HepG2 (cell line): ENCODE data around the gene MCAM. TPM values are rescaled to one million over a fixed set of nuclear protein-coding genes. Genes with fewer than 3 reads are reported as not detected.

Experiments
- ATF5 ChIP-seq: sonication (generic); formaldehyde crosslinking; IDR thresholded peaks from 2 replicates; pipeline ENCODE4 v1.4.0; 2020; ENCODE audit warnings: mild to moderate bottlenecking, low read depth, missing genetic modification reagents
- HNF1B ChIP-seq: sonication (generic); formaldehyde crosslinking; IDR thresholded peaks from 2 replicates; pipeline ENCODE4 v1.5.1; 2020; ENCODE audit warnings: mild to moderate bottlenecking, moderate library complexity, missing genetic modification reagents
- KAT8 ChIP-seq: IDR thresholded peaks from 2 replicates; pipeline ENCODE4 v1.6.1; 2016; ENCODE audit warnings: missing genetic modification reagents, missing compliant biosample characterization
- NFYB ChIP-seq: sonication (generic); formaldehyde crosslinking; IDR thresholded peaks from 2 replicates; pipeline ENCODE4 v1.4.0; 2020; ENCODE audit warnings: missing genetic modification reagents
- NR2F1 ChIP-seq, 2 experiments: fragments of 450-650 bp in 1 of 2; formaldehyde crosslinking in 1 of 2; IDR thresholded peaks; 2 replicates each; pipeline versions ENCODE4 v1.5.0 to v1.6.1; 2016 to 2020; ENCODE audit warnings: mild to moderate bottlenecking in 1 of 2, missing compliant biosample characterization in 1 of 2, missing genetic modification reagents in 1 of 2, moderate library complexity in 1 of 2
- PRMT3 ChIP-seq: sonication (generic); formaldehyde crosslinking; IDR thresholded peaks from 2 replicates; pipeline ENCODE4 v1.8.1; 2022; ENCODE audit warnings: low read depth, mild to moderate bottlenecking, moderate library complexity, missing genetic modification reagents, borderline replicate concordance
- SKIL ChIP-seq: sonication (generic); formaldehyde crosslinking; IDR thresholded peaks from 2 replicates; pipeline ENCODE4 v1.8.0; 2022; ENCODE audit warnings: missing genetic modification reagents, mild to moderate bottlenecking, moderate library complexity, borderline replicate concordance
- SNAPC2 ChIP-seq: sonication (generic); formaldehyde crosslinking; IDR thresholded peaks from 2 replicates; pipeline ENCODE4 v1.8.1; 2022; ENCODE audit warnings: mild to moderate bottlenecking, missing genetic modification reagents
- ZNF367 ChIP-seq: sonication (generic); formaldehyde crosslinking; IDR thresholded peaks from 2 replicates; pipeline ENCODE4 v1.4.0; 2020; ENCODE audit warnings: missing genetic modification reagents, borderline replicate concordance
- ZNF672 ChIP-seq: sonication (generic); formaldehyde crosslinking; IDR thresholded peaks from 2 replicates; pipeline ENCODE4 v1.8.1; 2022; ENCODE audit warnings: missing genetic modification reagents
- polyA plus RNA-seq, 8 experiments: library from polyadenylated mRNA; depleted of rRNA in 3 of 8; stranded (reverse) in 7 of 8; unstranded in 1 of 8; fragments of >200 nt; fragmentation: Illumina TruSeq in 4 of 8; extraction: Trizol in 4 of 8; gene quantifications; 2 replicates each; pipeline versions ENCODE4 v1.2.1 to v1.2.3, GENCODE V29; 2011 to 2016; ENCODE audit warnings: low read depth in 4 of 8, missing spikeins in 1 of 8, mixed read lengths in 1 of 8; ENCODE audit not compliant: insufficient read depth in 1 of 8
- total RNA-seq, 5 experiments: library from RNA; depleted of rRNA; stranded (reverse); fragments of >200 nt; fragmentation: Illumina TruSeq; extraction: Trizol; gene quantifications; 2 replicates each; pipeline ENCODE4 v1.2.3, GENCODE V29; 2016; ENCODE audit warnings: low read depth in 1 of 5

Gene MCAM
- total and polyA plus RNA-seq, 2 of the 13 experiments (the other 11 are each of a cell fraction or from before 2014, with no cell fraction given) = 12.1 to 15.2 TPM

- no peak for TF ChIP-seq ATF5 (CRISPR knock-in tag)
- TF ChIP-seq PRMT3 (CRISPR knock-in tag) = no peak
- TF ChIP-seq SNAPC2 (CRISPR knock-in tag) = no peak
- TF ChIP-seq KAT8 (CRISPR knock-in tag) = no peak
- no peak for TF ChIP-seq ZNF672
- TF ChIP-seq NFYB = no peak
- no peak for TF ChIP-seq SKIL (CRISPR knock-in tag)
- 0 out of 2 replicates have a peak, but pooled peaks have one; percentile 12 for TF ChIP-seq HNF1B
- TF ChIP-seq NR2F1 (CRISPR knock-in tag; IDR thresholded peaks at IDR 0.05) = no peak
- no peak for TF ChIP-seq ZNF367 (CRISPR knock-in tag)
Measured at GRCh38 chr11:119319136-119319699, 2.3 kb upstream of the MCAM start (continued).
